ENCODE data around the gene RSRC1. TPM values are rescaled to one million over a fixed set of nuclear protein-coding genes. Genes with fewer than 3 reads are reported as not detected.

Gene RSRC1
- total RNA-seq, 5 donors from 2014 or later (not counting 1 experiment from before 2014, with no cell fraction given), result 29.9 to 35.0 (median 31.1) TPM

DNA sequence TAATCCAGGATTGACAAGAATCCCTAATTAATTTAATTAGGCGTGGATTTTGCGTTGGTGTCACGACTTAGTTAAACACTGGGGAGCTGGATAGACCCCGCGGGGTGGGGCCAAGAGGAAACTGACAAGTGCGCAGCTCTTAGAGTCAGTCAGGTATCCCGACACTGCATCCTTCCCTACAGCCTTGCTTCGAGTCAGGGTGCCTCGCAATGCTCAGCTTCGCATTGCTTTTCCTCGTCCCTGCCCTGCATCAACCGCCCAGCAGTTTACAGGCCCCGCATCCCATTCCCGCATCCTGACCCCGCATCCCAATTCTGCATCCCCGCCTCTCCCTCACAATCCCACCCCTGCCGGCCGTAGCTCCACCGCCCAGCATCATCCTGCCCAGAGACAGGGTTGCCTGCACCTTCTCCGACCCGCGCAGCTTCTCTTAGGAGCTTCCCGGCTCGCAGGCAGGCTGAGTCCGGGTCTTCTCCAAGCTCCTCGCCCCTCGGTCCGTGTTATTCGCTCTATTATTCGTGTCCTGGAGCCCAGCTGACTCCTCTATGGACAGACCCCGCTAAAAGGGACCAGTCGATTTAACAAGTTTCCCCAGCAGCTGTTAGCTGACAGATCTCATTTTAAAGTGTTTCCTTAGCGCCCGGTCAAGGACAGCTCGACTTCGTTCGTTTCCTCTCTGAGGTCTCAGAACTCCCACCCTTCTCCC lies 3.0 kb upstream of the RSRC1 start:
- WGBS (ENCODE audit: insufficient coverage), result 5% methylated on average over 35 of the region's 37 CpGs
- Mint-ChIP-seq H3K27ac (peak overlapping the region in 1 of 2 donors; percentile 62), H3K9me3 (peaks cover 0 to 4% (median 0%) of the 10 kb centered on the region in 3 donors), H3K4me3 (peak overlapping the region; percentile 59 to 86 (median 74)), H3K27me3 (peaks cover 63 to 67% of the 10 kb centered on the region in 2 donors), H3K36me3 (no peaks in the 10 kb centered on the region), H3K4me1 (peaks cover 60 to 73% (median 65%) of the 10 kb centered on the region in 3 donors)
- Histone ChIP-seq H3K4me1 (ENCODE audit: control insufficient read depth in 1 of 2, extremely low read depth in 1 of 2, insufficient read depth in 2 of 2, low read length in 2 of 2) (peaks cover 27 to 56% of the 10 kb centered on the region in 2 experiments), H3K9me3 (no peaks in the 10 kb centered on the region), H3K4me3 (ENCODE audit: control insufficient read depth in 1 of 2, extremely low read depth in 1 of 2, low read length in 1 of 2) (peak overlapping the region in 1 of 2 donors; percentile 50), H3K36me3 (ENCODE audit: control insufficient read depth in 2 of 2, extremely low read depth in 1 of 2, insufficient read depth in 1 of 2, low read length in 1 of 2) (no peaks in the 10 kb centered on the region), H3K27ac (ENCODE audit: low read length) (no peak overlapping the region), H3K27me3 (replicated peaks in 1 of 2; ENCODE audit: control insufficient read depth in 2 of 2, extremely low read depth in 1 of 2, insufficient read depth in 2 of 2, low read length in 1 of 2) (peaks cover 32 to 50% of the 10 kb centered on the region in 2 experiments)
- no peak for ATAC-seq (replicated peaks in 1 of 4)
- DNase-seq, result peak in 2 of 35 experiments; percentile 17 to 34
- CTCF ChIA-PET, result interaction anchor here in 1 of 2 donors (0.7 kb wide), 1 partner anchor 492 kb away, joined by 3 read pairs; no protein-coding TSS in a partner anchor
- POLR2A ChIA-PET, result interaction anchor here in 1 of 2 donors (0.5 kb wide), 1 partner anchor 49 kb away, joined by 4 read pairs; no protein-coding TSS in a partner anchor

GRCh38 chr3:158107605-158108444 lies 2.1 kb upstream of the RSRC1 start:
- peak overlapping the region in 2 of 3 donors; percentile 59 to 86 for H3K4me3 Mint-ChIP-seq
- H3K9me3 Mint-ChIP-seq, result peaks cover 0 to 3% (median 2%) of the 10 kb centered on the region in 3 donors
- ChIA-PET CTCF (interaction anchor here in 1 of 2 donors (0.7 kb wide), 1 partner anchor 493 kb away, joined by 3 read pairs; no protein-coding TSS in a partner anchor), POLR2A (interaction anchor here in 1 of 2 donors (0.5 to 0.8 kb wide), 2 partner anchors 11 to 48 kb away, joined by 3 to 4 read pairs; no protein-coding TSS in a partner anchor)
- H3K4me3 ChIP-seq (ENCODE audit: control insufficient read depth in 1 of 2, extremely low read depth in 1 of 2, low read length in 1 of 2), result no peak overlapping the region
- peak overlapping the region in 1 of 2 donors; percentile 59 for H3K27ac Mint-ChIP-seq
- no peaks in the 10 kb centered on the region for H3K36me3 ChIP-seq (ENCODE audit: control insufficient read depth in 2 of 2, extremely low read depth in 1 of 2, insufficient read depth in 1 of 2, low read length in 1 of 2)
- H3K4me1 Mint-ChIP-seq, result peaks cover 66 to 77% (median 72%) of the 10 kb centered on the region in 3 donors
- H3K36me3 Mint-ChIP-seq, result peaks cover 4% of the 10 kb centered on the region
- H3K27ac ChIP-seq (ENCODE audit: low read length), result no peak overlapping the region
- H3K9me3 ChIP-seq, result no peaks in the 10 kb centered on the region
- WGBS (ENCODE audit: insufficient coverage), result 10% methylated on average over 2 of the region's 15 CpGs
- peaks cover 54 to 58% of the 10 kb centered on the region in 2 donors for H3K27me3 Mint-ChIP-seq
- ATAC-seq (replicated peaks in 1 of 4) (no peak), DNase-seq (peak in 1 of 35 experiments; percentile 18)
- H3K27me3 ChIP-seq (replicated peaks in 1 of 2; ENCODE audit: control insufficient read depth in 2 of 2, extremely low read depth in 1 of 2, insufficient read depth in 2 of 2, low read length in 1 of 2), result peaks cover 24 to 43% of the 10 kb centered on the region in 2 experiments
- peaks cover 27 to 52% of the 10 kb centered on the region in 2 experiments for H3K4me1 ChIP-seq (ENCODE audit: control insufficient read depth in 1 of 2, extremely low read depth in 1 of 2, insufficient read depth in 2 of 2, low read length in 2 of 2)

DNA sequence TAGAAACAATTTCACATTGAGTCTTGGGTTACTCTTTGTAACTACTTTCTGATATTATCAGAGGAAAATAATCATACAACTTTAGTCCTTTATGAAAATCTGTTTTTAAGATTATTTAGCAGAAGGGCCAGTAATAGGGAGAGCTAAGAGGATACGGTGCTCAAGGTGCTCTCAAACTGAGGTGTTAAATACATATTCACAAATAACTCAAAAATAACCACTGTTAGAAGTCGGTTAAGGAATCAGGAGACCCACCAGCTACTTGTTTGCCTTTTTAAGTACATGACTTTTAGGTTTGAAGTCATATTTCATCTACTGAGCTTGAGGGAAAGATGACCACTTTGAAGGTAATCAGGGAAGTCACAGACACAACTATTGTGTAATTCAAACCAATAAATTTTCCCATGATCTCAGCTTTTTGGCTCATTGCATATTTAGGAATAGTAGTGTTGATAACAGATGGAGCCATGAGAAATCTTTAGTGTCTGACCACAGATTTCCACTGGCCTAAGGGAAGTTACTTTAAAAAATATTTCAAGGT lies 1.4 kb upstream of the RSRC1 start:
- Mint-ChIP-seq H3K27me3 (peaks cover 47 to 51% of the 10 kb centered on the region in 2 donors), H3K9me3 (peaks cover under 1 to 4% (median under 1%) of the 10 kb centered on the region in 3 donors), H3K36me3 (peaks cover 7% of the 10 kb centered on the region), H3K4me1 (peaks cover 63 to 74% (median 69%) of the 10 kb centered on the region in 3 donors), H3K27ac (peak overlapping the region in 1 of 2 donors; percentile 11), H3K4me3 (no peak overlapping the region)
- no CpG with 5 or more reads among the region's 2 CpGs for WGBS (ENCODE audit: insufficient coverage)
- no peak for ATAC-seq (replicated peaks in 1 of 4)
- Histone ChIP-seq H3K27ac (ENCODE audit: low read length) (no peak overlapping the region), H3K9me3 (no peaks in the 10 kb centered on the region), H3K4me3 (ENCODE audit: control insufficient read depth in 1 of 2, extremely low read depth in 1 of 2, low read length in 1 of 2) (no peak overlapping the region), H3K36me3 (ENCODE audit: control insufficient read depth in 2 of 2, extremely low read depth in 1 of 2, insufficient read depth in 1 of 2, low read length in 1 of 2) (no peaks in the 10 kb centered on the region), H3K4me1 (ENCODE audit: control insufficient read depth in 1 of 2, extremely low read depth in 1 of 2, insufficient read depth in 2 of 2, low read length in 2 of 2) (peaks cover 27 to 45% of the 10 kb centered on the region in 2 experiments), H3K27me3 (replicated peaks in 1 of 2; ENCODE audit: control insufficient read depth in 2 of 2, extremely low read depth in 1 of 2, insufficient read depth in 2 of 2, low read length in 1 of 2) (peaks cover 19 to 36% of the 10 kb centered on the region in 2 experiments)
- DNase-seq, result no peak
- ChIA-PET CTCF (no interaction called here), POLR2A (interaction anchor here in 1 of 2 donors (0.8 to 1.1 kb wide), 2 partner anchors 8 to 11 kb away, joined by 3 to 4 read pairs; no protein-coding TSS in a partner anchor)

DNA sequence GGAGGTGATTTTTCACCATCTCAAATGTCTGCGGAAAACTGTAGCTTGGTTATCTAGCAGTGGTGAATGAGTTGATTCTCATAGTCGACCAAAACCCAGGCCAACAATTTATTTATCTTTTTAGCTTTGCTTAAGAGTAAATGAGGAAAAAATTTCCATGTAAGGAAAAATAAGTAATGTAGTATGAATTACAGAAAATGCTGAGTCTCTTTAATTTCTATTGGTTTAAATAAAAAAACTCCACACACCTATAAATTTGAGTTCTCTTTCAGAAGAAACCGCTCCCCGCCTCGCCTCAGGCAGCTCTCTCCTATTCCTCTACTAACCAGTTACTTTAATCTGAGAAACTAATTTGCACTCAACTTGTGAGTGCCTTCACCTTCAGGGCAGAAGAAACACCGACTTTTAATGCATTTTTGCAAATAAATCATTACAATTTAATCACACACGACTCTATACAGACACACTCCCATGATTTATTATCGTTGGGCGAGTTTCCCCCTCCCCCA lies 540 bp upstream of the RSRC1 start:
- ATAC-seq (replicated peaks in 1 of 4) (peak in 1 of 4 experiments; percentile 4), DNase-seq (no peak)
- Histone ChIP-seq H3K36me3 (ENCODE audit: control insufficient read depth in 2 of 2, extremely low read depth in 1 of 2, insufficient read depth in 1 of 2, low read length in 1 of 2) (no peaks in the 10 kb centered on the region), H3K4me1 (ENCODE audit: control insufficient read depth in 1 of 2, extremely low read depth in 1 of 2, insufficient read depth in 2 of 2, low read length in 2 of 2) (peaks cover 27 to 38% of the 10 kb centered on the region in 2 experiments), H3K4me3 (ENCODE audit: control insufficient read depth in 1 of 2, extremely low read depth in 1 of 2, low read length in 1 of 2) (peak overlapping the region; percentile 71 to 93), H3K27ac (ENCODE audit: low read length) (peak overlapping the region; percentile 48), H3K9me3 (no peaks in the 10 kb centered on the region), H3K27me3 (replicated peaks in 1 of 2; ENCODE audit: control insufficient read depth in 2 of 2, extremely low read depth in 1 of 2, insufficient read depth in 2 of 2, low read length in 1 of 2) (peaks cover 15 to 28% of the 10 kb centered on the region in 2 experiments)
- POLR2A ChIA-PET, result interaction anchor here (0.6 to 1.1 kb wide), 8 partner anchors 9 to 949 kb away, joined by 3 to 9 read pairs (median 5); no protein-coding TSS in a partner anchor
- H3K27me3 Mint-ChIP-seq, result peaks cover 39 to 43% of the 10 kb centered on the region in 2 donors
- peaks cover 63 to 74% (median 67%) of the 10 kb centered on the region in 3 donors for H3K4me1 Mint-ChIP-seq
- H3K4me3 Mint-ChIP-seq, result peak overlapping the region; percentile 89 to 96 (median 89)
- WGBS (ENCODE audit: insufficient coverage), result 0% methylated on average over 7 of the region's 9 CpGs
- peaks cover 14% of the 10 kb centered on the region for H3K36me3 Mint-ChIP-seq
- CTCF ChIA-PET, result interaction anchor here (0.6 to 1.2 kb wide), 9 partner anchors 10 to 1554 kb away, joined by 3 to 11 read pairs (median 5); partner anchors contain the start of gene GFM1 (in 1 of the 2)
- peaks cover 4 to 8% (median 7%) of the 10 kb centered on the region in 3 donors for H3K9me3 Mint-ChIP-seq
- H3K27ac Mint-ChIP-seq, result peak overlapping the region; percentile 50 to 73

GRCh38 chr3:158110658-158111018 lies 749 bp downstream of the RSRC1 start:
- H3K4me3 Mint-ChIP-seq, result peak overlapping the region; percentile 89 to 96 (median 89)
- CTCF ChIA-PET, result interaction anchor here (0.6 to 1.2 kb wide), 4 partner anchors 11 to 691 kb away, joined by 3 to 8 read pairs (median 4); partner anchors contain the start of genes GFM1 (in 1 of the 2) and MFSD1 (in 1 of the 2)
- H3K27ac ChIP-seq (ENCODE audit: low read length), result no peak overlapping the region
- POLR2A ChIA-PET, result interaction anchor here in 1 of 2 donors (0.7 kb wide), 1 partner anchor 1445 kb away, joined by 4 read pairs; no protein-coding TSS in a partner anchor
- ATAC-seq (replicated peaks in 1 of 4) (peak in 1 of 4 experiments; percentile 18), DNase-seq (no peak)
- peaks cover 33 to 34% of the 10 kb centered on the region in 2 donors for H3K27me3 Mint-ChIP-seq
- H3K27me3 ChIP-seq (replicated peaks in 1 of 2; ENCODE audit: control insufficient read depth in 2 of 2, extremely low read depth in 1 of 2, insufficient read depth in 2 of 2, low read length in 1 of 2), result peaks cover 13 to 20% of the 10 kb centered on the region in 2 experiments
- no peaks in the 10 kb centered on the region for H3K36me3 ChIP-seq (ENCODE audit: control insufficient read depth in 2 of 2, extremely low read depth in 1 of 2, insufficient read depth in 1 of 2, low read length in 1 of 2)
- H3K36me3 Mint-ChIP-seq, result peaks cover 14% of the 10 kb centered on the region
- peak overlapping the region; percentile 36 to 73 for H3K27ac Mint-ChIP-seq
- peaks cover 21 to 30% of the 10 kb centered on the region in 2 experiments for H3K4me1 ChIP-seq (ENCODE audit: control insufficient read depth in 1 of 2, extremely low read depth in 1 of 2, insufficient read depth in 2 of 2, low read length in 2 of 2)
- peak overlapping the region; percentile 71 to 93 for H3K4me3 ChIP-seq (ENCODE audit: control insufficient read depth in 1 of 2, extremely low read depth in 1 of 2, low read length in 1 of 2)
- WGBS (ENCODE audit: insufficient coverage), result 20% methylated on average over 1 of the region's 4 CpGs
- H3K9me3 Mint-ChIP-seq, result peaks cover 4 to 13% (median 7%) of the 10 kb centered on the region in 3 donors
- no peaks in the 10 kb centered on the region for H3K9me3 ChIP-seq
- H3K4me1 Mint-ChIP-seq, result peaks cover 65 to 77% (median 68%) of the 10 kb centered on the region in 3 donors

All from T-cell (primary cell).